IMR-90 (cell line): ENCODE data around the gene DENND1A.

ENCODE experiments used
- BHLHE40 ChIP-seq: fragments of 150-350 bp; IDR thresholded peaks from 2 replicates; pipeline ENCODE4 v1.6.1; 2016; ENCODE audit warnings: mild to moderate bottlenecking, low read depth, low read length
- CEBPB ChIP-seq: IDR thresholded peaks from 2 replicates; pipeline ENCODE4 v1.6.1; 2012; ENCODE audit warnings: low read depth, low read length, improper control_type of control experiment
- CHD1 ChIP-seq: IDR thresholded peaks from 2 replicates; pipeline ENCODE4 v1.6.1; 2012; ENCODE audit warnings: low read depth, low read length, improper control_type of control experiment
- CTCF ChIP-seq: conservative IDR thresholded peaks from 2 replicates; pipeline ENCODE4 v1.5.1; 2012; ENCODE audit warnings: mild to moderate bottlenecking, low read depth, low read length, improper control_type of control experiment
- FOS ChIP-seq: fragments of 150-350 bp; IDR thresholded peaks from 2 replicates; pipeline ENCODE4 v1.6.1; 2016; ENCODE audit warnings: low read depth, low read length
- NFE2L2 ChIP-seq: fragments of 150-350 bp; IDR thresholded peaks from 2 replicates; pipeline ENCODE4 v1.6.1; 2016; ENCODE audit warnings: low read depth, mild to moderate bottlenecking, low read length
- POLR2A ChIP-seq: IDR thresholded peaks from 2 replicates; pipeline ENCODE4 v1.6.1; 2012; ENCODE audit warnings: mild to moderate bottlenecking, low read depth, low read length
- RAD21 ChIP-seq: IDR thresholded peaks from 2 replicates; pipeline ENCODE4 v1.6.1; 2012; ENCODE audit warnings: low read length, improper control_type of control experiment
- RCOR1 ChIP-seq: IDR thresholded peaks from 2 replicates; pipeline ENCODE4 v1.6.1; 2012; ENCODE audit warnings: mild to moderate bottlenecking, low read length, improper control_type of control experiment; ENCODE audit not compliant: insufficient replicate concordance
- RFX5 ChIP-seq: IDR thresholded peaks from 2 replicates; pipeline ENCODE4 v1.8.0; 2012; ENCODE audit warnings: low read depth, mild to moderate bottlenecking, low read length, moderate library complexity

- TF ChIP-seq CEBPB (no peak), BHLHE40 (no peak), CHD1 (no peak), CTCF (no peak), NFE2L2 (no peak), POLR2A (no peak), RCOR1 (no peak), FOS (no peak), RFX5 (no peak), RAD21 (no peak)
These were observed 506.6 kb downstream of the DENND1A start for GRCh38 chr9:123423311-123423640.
